DOHH2 (cell line): Measurements from ENCODE around the gene ALDH3B1.

Experiments
- CTCF ChIP-seq: fragments of 200-600 bp; sonication (generic); IDR thresholded peaks from one replicate; pipeline ENCODE4 v1.5.1; 2014; ENCODE audit warnings: antibody characterized with exemption, mild to moderate bottlenecking, low read depth, low read length; ENCODE audit not compliant: poor library complexity, severe bottlenecking
- EZH2phosphoT487 ChIP-seq: fragments of 200-600 bp; sonication (generic); IDR thresholded peaks from 2 replicates; pipeline ENCODE4 v1.6.1; 2017; ENCODE audit warnings: borderline replicate concordance, mild to moderate bottlenecking, antibody characterized with exemption, low read length, moderate library complexity, mixed read lengths

GRCh38 chr11:68066742-68067141, 56.6 kb downstream of the ALDH3B1 start:
- no peak for TF ChIP-seq CTCF
- no peak for TF ChIP-seq EZH2phosphoT487
